Sigmoid colon (tissue), 7 donors: ENCODE results near the gene MFSD6L. TPM values are rescaled to one million over a fixed set of nuclear protein-coding genes. Genes with fewer than 3 reads are reported as not detected.

ENCODE experiments used
- DNase-seq: peaks from one replicate; pipeline ENCODE4 v3.0.0-alpha.2; 2019
- H3K27ac ChIP-seq, 4 donors: fragments of 200-600 bp; sonication (generic); one replicate each; pipeline ENCODE4 v1.5.1; 2016 to 2019; ENCODE audit warnings: mild to moderate bottlenecking in 1 of 4
- H3K27me3 ChIP-seq, 3 donors: fragments of 200-600 bp; sonication (generic); one replicate each; pipeline ENCODE4 v1.5.1; 2019; ENCODE audit warnings: mild to moderate bottlenecking in 1 of 3
- H3K36me3 ChIP-seq, 4 donors: fragments of 200-600 bp; sonication (generic); one replicate each; pipeline ENCODE4 v1.5.1; 2016 to 2019
- H3K4me1 ChIP-seq, 4 donors: fragments of 200-600 bp; sonication (generic); one replicate each; pipeline ENCODE4 v1.5.1; 2017 to 2019
- H3K4me3 ChIP-seq, 4 donors: fragments of 200-600 bp; sonication (generic); one replicate each; pipeline ENCODE4 v1.5.1; 2017 to 2019; ENCODE audit warnings: mild to moderate bottlenecking in 2 of 4, moderate library complexity in 1 of 4
- H3K9me3 ChIP-seq, 4 donors: fragments of 200-600 bp in 3 of 4; sonication (generic) in 3 of 4; one replicate each; pipeline versions ENCODE4 v1.5.1 to v1.6.1; 2013 to 2019
- EP300 ChIP-seq, 4 donors: sonication (generic); formaldehyde crosslinking; IDR thresholded peaks; one replicate each; pipeline ENCODE4 v1.6.1; 2017; ENCODE audit warnings: antibody characterized with exemption in 4 of 4
- POLR2A ChIP-seq, 2 donors: fragments of 450-650 bp; IDR thresholded peaks; one replicate each; pipeline ENCODE4 v1.6.1; 2016; ENCODE audit warnings: antibody characterized with exemption in 2 of 2, mild to moderate bottlenecking in 2 of 2, moderate library complexity in 2 of 2
- POLR2AphosphoS5 ChIP-seq, 4 donors: sonication (generic); formaldehyde crosslinking; IDR thresholded peaks; one replicate each; pipeline ENCODE4 v1.6.1; 2017; ENCODE audit warnings: antibody characterized with exemption in 4 of 4
- WGBS, 2 donors: extraction: QIAGEN DNeasy Blood & Tissue Kit; methylation state at CpG; one replicate each; pipeline ENCODE4 v1.1.7; 2013; 5-methylcytosine and 5-hydroxymethylcytosine counted together
- intact Hi-C: fragments of 100-400 bp; cut with DNase I; formaldehyde crosslinking; loops from one replicate; pipeline ENCODE4 v1.15.1; 2023
- polyA plus RNA-seq, 3 donors: library from polyadenylated mRNA; stranded (reverse); fragments of 200-250 nt; gene quantifications; one replicate each; pipeline ENCODE4 v1.2.3, GENCODE V29; 2013
- total RNA-seq, 4 donors: library from RNA; depleted of rRNA; stranded (reverse); fragments of >200 nt; gene quantifications; one replicate each; pipeline ENCODE4 v1.1.0, GENCODE V29; 2016
- TF ChIP-seq, protein P1 (sequence below), 4 experiments: fragments of 450-650 bp in 3 of 4; fragments of 200-600 bp in 1 of 4; IDR thresholded peaks; one replicate each; pipeline ENCODE4 v1.5.1; 2016 to 2019; ENCODE audit warnings: antibody characterized with exemption in 4 of 4, mild to moderate bottlenecking in 3 of 4, moderate library complexity in 2 of 4
- donor health status: healthy with polysubstance abuse.
- donor health status: Bipolar disorder and iron deficiency.
- donor health status: healthy.

Gene MFSD6L
- total and polyA plus RNA-seq, 7 donors: 0.69 to 4.9 (median 1.2) TPM; not detected in 4

DNA sequence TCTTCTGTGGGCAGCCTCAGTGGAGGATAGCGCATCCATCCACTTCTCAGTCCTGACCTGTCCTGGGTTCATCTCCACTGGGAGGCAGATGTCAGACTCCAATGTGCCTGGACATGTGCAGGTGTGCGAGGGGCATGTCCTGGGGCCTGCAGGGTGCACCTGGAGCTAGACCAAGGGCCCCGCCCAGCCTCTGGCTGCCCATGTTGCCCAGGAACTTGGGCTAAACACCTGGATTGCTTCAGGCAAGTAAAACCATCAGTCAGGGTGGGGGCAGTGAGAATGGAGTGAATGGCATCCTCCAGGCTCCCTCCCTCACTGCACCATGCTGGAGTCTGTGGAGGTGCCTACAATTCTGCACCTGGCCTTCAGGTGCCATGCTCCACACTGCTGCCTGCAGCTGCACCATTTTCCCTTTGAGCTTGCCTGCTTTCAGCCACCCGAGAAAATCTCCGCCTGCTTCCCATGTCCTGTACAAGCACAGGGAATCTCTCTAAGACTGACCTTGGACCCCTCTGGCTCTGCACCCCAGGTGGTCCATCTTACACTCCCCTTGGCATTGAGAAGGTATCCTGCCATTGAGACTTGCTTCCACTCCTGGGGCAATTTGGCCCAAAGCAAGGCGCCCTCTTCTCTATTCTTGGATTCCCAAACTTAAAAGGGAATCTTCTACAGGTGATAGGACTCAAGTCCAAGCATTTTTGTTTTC, 2.1 kb upstream of the MFSD6L start:
- Histone ChIP-seq H3K27me3 (peaks cover 7 to 28% (median 15%) of the 10 kb centered on the region in 3 donors), H3K4me3 (no peak overlapping the region), H3K27ac (no peak overlapping the region), H3K4me1 (peaks cover 0 to 11% (median 11%) of the 10 kb centered on the region in 4 donors), H3K9me3 (no peaks in the 10 kb centered on the region), H3K36me3 (no peaks in the 10 kb centered on the region)
- intact Hi-C loops: no loop called here
- DNase-seq: no peak
- TF ChIP-seq, protein P1, sequence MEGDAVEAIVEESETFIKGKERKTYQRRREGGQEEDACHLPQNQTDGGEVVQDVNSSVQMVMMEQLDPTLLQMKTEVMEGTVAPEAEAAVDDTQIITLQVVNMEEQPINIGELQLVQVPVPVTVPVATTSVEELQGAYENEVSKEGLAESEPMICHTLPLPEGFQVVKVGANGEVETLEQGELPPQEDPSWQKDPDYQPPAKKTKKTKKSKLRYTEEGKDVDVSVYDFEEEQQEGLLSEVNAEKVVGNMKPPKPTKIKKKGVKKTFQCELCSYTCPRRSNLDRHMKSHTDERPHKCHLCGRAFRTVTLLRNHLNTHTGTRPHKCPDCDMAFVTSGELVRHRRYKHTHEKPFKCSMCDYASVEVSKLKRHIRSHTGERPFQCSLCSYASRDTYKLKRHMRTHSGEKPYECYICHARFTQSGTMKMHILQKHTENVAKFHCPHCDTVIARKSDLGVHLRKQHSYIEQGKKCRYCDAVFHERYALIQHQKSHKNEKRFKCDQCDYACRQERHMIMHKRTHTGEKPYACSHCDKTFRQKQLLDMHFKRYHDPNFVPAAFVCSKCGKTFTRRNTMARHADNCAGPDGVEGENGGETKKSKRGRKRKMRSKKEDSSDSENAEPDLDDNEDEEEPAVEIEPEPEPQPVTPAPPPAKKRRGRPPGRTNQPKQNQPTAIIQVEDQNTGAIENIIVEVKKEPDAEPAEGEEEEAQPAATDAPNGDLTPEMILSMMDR (IDR thresholded peaks at IDR 0.05): no peak
- TF ChIP-seq POLR2A (IDR thresholded peaks at IDR 0.05) (no peak), POLR2AphosphoS5 (IDR thresholded peaks at IDR 0.05) (no peak), EP300 (IDR thresholded peaks at IDR 0.05) (no peak)
- 84 to 91% methylated on average over 6 of the region's 6 CpGs for WGBS, 2 donors

DNA sequence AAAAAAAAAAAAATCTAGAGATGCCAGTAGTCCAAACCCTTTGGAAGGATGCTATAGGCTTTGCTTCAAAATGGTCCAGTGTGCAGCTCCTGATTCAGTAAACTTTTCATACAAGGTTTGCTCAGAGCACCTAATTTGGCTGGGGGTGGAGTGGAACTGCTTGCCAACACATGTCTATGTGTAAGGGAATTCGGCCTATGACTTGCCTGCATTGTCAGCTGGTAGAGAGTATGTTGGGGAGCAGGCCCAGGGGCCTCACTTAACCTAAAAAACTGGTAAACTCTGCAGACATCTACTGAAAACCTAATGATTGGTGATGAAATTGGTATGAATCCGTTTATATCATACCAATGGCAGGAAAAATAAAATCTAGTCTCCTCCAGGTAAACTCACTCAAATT, 1.5 kb upstream of the MFSD6L start:
- H3K27me3 ChIP-seq: peaks cover 7 to 28% (median 15%) of the 10 kb centered on the region in 3 donors
- TF ChIP-seq, protein P1 (IDR thresholded peaks at IDR 0.05): no peak
- TF ChIP-seq POLR2A (IDR thresholded peaks at IDR 0.05) (no peak), POLR2AphosphoS5 (IDR thresholded peaks at IDR 0.05) (no peak), EP300 (IDR thresholded peaks at IDR 0.05) (no peak)
- 81 to 93% methylated on average over 2 of the region's 2 CpGs for WGBS, 2 donors
- H3K4me1 ChIP-seq: peaks cover 0 to 11% (median 11%) of the 10 kb centered on the region in 4 donors
- no peak for DNase-seq
- no peak overlapping the region for H3K4me3 ChIP-seq
- H3K27ac ChIP-seq: no peak overlapping the region
- H3K36me3 ChIP-seq: no peaks in the 10 kb centered on the region
- H3K9me3 ChIP-seq: no peaks in the 10 kb centered on the region
- intact Hi-C loops: no loop called here

DNA sequence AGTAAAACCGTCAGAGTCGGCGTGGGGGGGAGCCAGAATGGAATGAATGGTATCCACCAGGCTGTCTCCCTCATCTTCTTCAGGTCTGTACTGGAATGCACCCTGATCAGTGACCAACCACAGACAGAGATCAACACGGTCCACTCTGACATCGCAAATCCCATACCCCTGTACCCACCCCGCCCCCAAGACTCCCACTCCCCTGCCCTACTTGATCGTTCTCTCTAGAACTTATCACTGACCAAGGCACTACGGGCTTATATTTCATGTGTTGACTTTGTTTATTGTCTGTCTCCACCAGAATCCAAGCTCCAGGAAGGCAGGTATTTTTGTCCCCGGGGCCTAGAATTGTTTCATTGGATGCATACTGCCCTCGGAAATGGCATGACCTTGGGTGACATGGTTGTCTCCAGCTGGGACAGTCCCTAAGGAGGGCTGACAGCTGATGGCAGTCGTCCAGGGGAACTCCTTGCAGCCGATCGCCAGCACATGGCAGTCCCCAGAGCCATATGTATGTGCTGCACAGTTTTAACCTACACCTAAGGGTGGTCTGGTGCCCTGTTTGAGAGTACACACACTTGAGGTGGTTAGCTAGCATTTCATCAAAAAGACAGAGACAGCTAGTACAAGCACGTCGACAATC, 526 bp upstream of the MFSD6L start:
- 52 to 70% methylated on average over 15 of the region's 15 CpGs for WGBS, 2 donors
- H3K27me3 ChIP-seq: peaks cover 7 to 28% (median 15%) of the 10 kb centered on the region in 3 donors
- no peaks in the 10 kb centered on the region for H3K9me3 ChIP-seq
- H3K4me3 ChIP-seq: no peak overlapping the region
- intact Hi-C loops: no loop called here
- DNase-seq: no peak
- no peak for TF ChIP-seq POLR2AphosphoS5 (IDR thresholded peaks at IDR 0.05)
- TF ChIP-seq, protein P1 (IDR thresholded peaks at IDR 0.05): no peak
- TF ChIP-seq POLR2A (IDR thresholded peaks at IDR 0.05): no peak
- no peak for TF ChIP-seq EP300 (IDR thresholded peaks at IDR 0.05)
- H3K27ac ChIP-seq: no peak overlapping the region
- peaks cover 0 to 11% (median 11%) of the 10 kb centered on the region in 4 donors for H3K4me1 ChIP-seq
- no peaks in the 10 kb centered on the region for H3K36me3 ChIP-seq

DNA sequence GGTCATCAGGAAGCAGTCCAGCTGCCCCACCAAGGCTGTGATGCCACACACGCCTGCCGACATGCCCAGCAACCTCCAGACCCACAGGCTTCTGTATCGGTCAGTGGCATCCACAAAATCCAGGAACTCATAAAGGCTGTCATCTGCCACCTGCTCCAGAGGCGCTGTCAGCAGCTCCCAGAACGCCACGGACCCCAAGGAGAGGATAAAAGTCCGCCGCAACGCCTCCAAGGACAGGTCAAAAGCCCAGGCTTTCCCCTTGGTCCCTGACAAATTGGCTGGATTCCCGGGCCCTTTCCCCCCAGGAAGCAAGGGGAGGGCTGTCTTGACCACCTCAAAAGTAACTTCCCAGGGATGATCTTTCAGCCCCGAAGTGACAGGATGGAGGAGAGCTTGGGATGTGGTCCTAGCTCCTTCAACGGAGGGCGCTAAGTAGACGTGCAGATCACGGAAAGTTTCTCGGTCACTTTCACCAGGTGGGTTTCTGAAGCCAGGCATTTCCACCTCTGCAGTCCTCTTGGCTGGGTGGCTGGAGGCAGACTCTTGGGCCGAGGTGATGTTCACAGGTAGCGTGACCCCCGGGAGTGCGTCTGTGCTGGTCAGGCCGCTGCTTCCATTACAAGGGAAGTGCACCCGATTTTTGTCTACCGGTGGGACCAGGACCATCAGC, 854 bp downstream of the MFSD6L start:
- no peak for DNase-seq
- Histone ChIP-seq H3K27ac (no peak overlapping the region), H3K27me3 (peaks cover 7 to 28% (median 15%) of the 10 kb centered on the region in 3 donors), H3K4me1 (peaks cover 0 to 11% (median 11%) of the 10 kb centered on the region in 4 donors), H3K9me3 (no peaks in the 10 kb centered on the region), H3K4me3 (peak overlapping the region in 1 of 4 donors; percentile 14), H3K36me3 (no peaks in the 10 kb centered on the region)
- 81 to 84% methylated on average over 23 of the region's 23 CpGs for WGBS, 2 donors
- TF ChIP-seq POLR2AphosphoS5 (IDR thresholded peaks at IDR 0.05) (no peak), EP300 (IDR thresholded peaks at IDR 0.05) (no peak), POLR2A (IDR thresholded peaks at IDR 0.05) (no peak)
- TF ChIP-seq, protein P1 (IDR thresholded peaks at IDR 0.05): no peak
- intact Hi-C loops: no loop called here
